ENCODE data around the gene CPB1. TPM values are rescaled to one million over a fixed set of nuclear protein-coding genes. Genes with fewer than 3 reads are reported as not detected.

The CPB1 gene
- total RNA-seq, 2 donors from 2014 or later = 2.0 to 3.6 TPM

DNA sequence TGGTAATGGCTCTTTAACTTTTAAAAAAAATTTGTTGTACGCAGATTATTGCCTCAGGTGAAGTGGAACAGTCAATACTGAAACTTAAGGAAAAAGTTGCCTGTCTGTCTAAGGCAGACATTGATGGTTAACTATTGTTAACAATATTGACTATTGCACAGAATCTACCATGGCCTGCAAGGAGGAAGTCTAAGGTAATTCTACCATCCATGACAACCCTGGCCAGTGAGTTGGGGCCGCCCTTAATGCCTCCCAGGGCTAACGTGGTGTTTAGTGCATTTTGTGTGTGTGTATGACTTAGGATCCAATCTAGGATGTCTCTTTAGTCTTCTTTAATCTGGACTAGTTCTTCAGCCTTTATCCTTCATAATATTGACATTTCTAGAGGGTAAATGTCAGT lies 2.1 kb upstream of the CPB1 start:
- intact Hi-C loops (cut with DNase I) = no loop called here
- no peak for DNase-seq (ENCODE audit: low spot score)

DNA sequence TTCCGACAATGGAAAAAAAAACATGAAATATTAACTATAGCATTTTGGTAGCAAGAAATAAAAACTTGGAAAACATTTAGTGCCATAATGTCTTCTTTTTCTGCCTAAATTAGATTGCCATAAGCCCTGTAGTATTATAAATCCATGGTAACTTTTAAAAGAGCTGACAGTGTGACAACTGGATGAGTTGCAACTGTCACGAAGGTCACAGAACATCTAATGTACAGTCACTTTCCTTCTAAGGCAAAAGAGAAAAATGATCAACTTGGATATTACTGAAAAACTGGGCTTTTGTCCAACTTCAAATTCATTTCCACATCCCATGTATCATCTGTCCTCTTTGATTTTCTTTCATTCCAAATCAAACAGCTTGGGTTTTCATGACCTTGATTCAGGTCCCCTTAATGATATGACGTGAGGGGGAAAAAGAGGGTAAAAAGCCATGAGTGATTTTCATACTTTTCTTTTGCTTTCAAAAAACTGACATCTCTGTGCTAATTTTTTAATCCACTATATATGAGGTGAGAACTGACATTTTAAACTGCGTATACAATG lies 602 bp downstream of the CPB1 start:
- DNase-seq (ENCODE audit: low spot score) = no peak
- intact Hi-C loops (cut with DNase I) = no loop called here

DNA sequence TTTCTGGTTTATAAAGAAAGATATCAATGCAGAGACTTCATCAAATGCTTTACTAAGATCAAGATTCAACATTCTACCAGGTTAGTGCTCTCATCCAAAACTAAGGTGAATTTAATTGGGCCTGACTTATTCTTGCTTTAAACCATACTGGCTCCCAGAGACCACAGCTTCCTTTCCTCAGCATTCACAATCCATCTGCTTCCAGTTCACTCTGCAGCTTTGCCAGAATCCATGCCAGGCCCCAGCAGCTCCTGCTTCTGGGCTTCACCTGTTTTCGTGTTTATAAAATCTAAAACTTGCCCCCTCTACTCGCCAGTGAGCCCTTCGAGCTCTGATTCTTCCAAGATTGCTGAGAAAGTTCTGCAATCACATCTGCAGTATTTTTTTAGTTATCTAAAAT lies 2.3 kb downstream of the CPB1 start:
- DNase-seq (ENCODE audit: low spot score) = no peak
- intact Hi-C loops (cut with DNase I) = no loop called here

DNA sequence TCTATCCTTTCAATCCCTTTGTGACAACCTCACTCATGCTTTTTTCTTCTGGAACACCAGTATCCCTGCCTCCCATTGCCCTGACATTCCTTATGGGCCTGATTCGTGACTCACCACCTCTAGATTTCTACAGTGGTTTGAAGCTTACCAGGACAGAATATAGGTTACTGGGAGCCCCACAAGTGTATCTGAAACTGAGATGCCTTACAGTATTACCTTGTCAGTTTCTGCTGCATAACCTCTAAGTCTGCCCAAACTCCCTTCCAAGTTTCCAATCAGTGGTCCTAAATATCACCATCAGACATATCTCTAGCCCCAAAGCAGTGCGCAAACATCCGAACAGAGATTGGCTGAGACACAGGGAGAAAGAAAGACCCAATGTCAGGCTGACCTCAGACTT lies 5.6 kb downstream of the CPB1 start:
- intact Hi-C loops (cut with DNase I) = no loop called here
- no peak for DNase-seq (ENCODE audit: low spot score)

DNA sequence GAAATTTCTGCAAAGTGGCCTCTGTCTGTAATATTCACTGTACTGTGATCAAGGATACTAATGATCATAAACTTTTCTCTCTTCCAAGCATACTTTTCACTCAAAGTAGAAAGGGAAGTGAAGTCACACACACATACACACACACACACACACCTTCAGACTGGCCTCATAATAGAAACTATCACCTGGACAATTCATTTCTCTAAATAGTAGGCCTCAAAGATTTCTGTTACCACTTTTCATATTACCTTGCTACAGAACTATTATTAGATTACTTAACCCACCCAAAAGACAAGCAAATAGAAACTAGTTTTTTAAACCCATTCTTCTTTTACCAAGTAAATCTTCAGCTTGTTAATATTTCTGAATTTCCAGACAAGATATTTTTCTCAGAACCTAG lies 12.2 kb downstream of the CPB1 start:
- intact Hi-C loops (cut with DNase I) = no loop called here
- DNase-seq (ENCODE audit: low spot score) = no peak

DNA sequence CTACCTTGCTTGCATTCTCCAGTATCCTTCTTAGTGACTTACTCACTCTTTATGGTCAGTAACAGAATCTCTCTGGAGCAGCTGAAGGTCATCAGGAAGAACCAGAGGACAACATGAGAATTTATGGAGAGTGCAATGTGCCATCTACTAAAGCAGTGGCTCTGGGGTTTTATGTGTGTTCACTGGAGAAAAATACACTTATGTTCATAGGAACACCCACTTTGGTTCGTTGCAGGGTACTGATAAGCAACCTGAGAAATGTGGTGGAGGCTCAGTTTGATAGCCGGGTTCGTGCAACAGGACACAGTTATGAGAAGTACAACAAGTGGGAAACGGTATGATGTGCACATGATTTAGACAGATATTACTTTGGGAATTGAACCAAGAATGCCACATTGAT lies 12.8 kb downstream of the CPB1 start:
- intact Hi-C loops (cut with DNase I) = no loop called here
- DNase-seq (ENCODE audit: low spot score) = no peak

DNA sequence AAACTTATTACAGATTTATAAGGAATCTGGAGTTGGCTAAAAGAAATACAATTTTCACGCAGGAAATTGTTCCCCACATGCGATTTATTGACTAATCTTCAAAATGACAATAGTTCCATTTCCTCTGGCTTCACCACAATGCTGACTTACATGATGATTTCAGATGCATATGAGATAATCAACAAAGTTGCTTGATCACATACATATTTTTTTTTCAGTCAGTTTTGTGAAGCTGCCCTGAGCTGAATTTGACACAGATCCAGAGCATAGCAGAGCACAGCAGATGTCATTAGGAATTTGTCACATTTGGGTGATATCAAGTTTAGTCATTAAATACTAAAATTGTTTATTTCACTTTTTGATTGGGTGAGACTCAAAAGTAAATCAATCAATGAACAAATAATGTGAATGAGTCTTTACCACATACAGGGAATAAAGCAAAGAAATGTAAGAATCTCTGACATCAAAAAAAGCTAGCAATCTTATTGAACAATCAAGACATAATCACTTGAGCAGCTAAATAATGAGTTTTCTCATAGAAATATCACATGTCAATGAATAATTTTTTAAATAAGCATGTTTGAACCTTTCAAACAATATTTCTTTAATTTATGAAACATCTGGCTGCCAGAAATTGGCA lies 18.3 kb downstream of the CPB1 start:
- intact Hi-C loops (cut with DNase I) = no loop called here
- no peak for DNase-seq (ENCODE audit: low spot score)

DNA sequence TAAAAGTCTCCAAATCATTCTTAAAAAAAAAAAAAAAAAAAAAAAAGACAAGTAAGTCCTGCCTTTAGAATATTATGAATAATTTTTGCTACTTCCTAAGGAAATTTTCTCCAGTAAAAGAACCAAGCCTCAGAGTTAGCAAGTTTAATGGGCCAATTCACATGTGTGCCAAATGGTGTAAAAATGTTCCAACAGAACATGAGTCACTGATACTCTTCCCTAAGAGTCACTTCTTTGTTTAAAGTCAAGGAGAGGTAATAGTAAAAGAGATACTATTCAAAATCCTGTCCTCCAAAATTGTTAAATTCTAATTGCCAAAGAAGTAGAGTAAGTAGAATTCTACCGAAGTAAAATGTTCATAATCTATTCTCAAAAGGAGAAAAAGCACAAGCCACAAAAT lies 19.7 kb downstream of the CPB1 start:
- no peak for DNase-seq (ENCODE audit: low spot score)
- intact Hi-C loops (cut with DNase I) = no loop called here

DNA sequence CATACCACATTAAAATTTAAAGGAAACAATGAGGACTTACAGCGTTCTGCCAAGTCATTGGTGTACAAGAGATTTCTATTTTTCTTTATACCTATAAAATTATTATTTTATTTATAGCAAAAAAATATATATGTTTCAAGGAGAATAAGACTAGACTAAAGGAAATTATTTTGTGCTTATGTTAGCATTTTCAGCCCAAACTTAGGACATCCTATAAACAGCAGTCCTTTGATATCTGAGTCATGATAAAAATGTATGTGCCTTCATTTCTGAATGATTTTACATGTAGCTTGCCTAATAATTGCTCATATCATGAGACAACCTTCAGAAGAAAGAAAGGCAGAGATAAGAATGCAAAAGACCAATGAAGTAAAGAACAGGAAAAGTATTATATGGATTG lies 20.8 kb downstream of the CPB1 start:
- intact Hi-C loops (cut with DNase I) = no loop called here
- no peak for DNase-seq (ENCODE audit: low spot score)

DNA sequence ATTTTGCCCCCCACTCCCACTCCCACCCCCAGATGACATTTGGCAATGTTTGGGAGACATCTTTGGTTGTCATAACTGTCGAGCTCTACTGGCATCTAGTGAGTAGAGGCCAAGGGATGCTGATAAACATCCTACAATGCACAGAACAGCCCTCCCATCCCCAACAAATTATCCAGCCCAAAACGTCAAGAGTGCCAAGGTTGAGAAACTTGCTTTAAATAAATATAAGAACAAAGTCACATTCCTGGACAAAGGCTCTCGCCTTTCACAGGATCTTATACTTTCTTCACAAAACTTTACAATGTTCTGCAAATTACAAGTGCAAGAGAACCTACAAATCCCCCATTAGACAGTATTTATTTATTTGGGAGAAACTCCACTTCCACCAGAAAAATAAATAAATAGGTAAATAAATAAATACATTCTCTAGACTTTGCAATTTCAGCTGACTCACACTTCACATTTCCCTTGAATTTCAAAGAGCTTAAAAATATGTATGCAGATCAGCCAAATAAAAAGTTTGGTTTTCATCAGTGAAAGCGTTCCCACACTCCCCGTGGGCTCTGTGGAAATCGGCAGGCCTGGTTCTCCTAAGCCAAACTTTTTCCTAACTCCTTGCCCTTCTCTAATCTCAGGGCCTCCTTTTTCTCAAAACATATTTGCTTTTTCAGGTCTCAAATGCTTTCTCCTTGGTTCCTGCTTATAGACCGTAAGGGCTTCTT lies 24.8 kb downstream of the CPB1 start:
- intact Hi-C loops (cut with DNase I) = no loop called here
- DNase-seq (ENCODE audit: low spot score) = no peak

DNA sequence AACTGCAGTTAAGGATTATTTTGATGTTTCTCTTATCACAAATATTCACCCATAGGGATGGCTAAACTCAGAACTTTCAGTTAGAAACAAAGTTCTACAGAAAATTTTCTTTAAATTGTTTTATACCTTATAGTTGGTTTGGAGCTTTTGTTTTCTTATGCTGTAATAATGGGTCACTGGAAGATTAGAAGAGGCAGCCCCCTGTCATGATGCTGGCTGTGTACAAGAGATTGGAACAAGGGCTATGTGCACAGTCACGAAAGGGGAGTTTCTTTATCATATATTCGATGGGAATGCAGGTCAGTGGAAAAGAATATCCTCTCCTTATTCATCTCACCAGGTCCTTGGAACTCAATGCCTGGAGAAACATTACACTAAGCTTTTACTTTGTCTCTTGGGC lies 25.5 kb downstream of the CPB1 start:
- DNase-seq (ENCODE audit: low spot score) = no peak

DNA sequence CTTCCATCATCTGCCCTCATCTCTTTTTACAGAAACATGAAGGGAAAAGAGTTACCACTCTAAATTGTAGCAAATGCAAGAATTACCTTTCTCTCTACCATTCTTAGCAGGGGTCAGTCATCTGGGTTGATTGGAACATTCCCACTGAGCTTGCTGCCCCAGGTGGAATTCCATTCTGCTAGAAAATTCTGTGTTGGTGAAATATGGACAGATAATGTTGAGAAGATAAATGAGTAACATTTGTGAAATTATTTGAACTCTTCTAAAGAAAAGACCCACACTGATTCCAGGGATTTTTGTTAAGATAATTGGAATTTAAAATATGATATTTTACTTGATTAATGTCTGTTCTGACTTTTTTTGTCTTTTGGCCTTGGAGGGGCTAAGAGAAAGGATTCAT lies 26.4 kb downstream of the CPB1 start:
- intact Hi-C loops (cut with DNase I) = no loop called here
- no peak for DNase-seq (ENCODE audit: low spot score)

More for the DNA sequence above, 25.5 kb downstream of the CPB1 start:
- intact Hi-C loops (cut with DNase I) = no loop called here

DNA sequence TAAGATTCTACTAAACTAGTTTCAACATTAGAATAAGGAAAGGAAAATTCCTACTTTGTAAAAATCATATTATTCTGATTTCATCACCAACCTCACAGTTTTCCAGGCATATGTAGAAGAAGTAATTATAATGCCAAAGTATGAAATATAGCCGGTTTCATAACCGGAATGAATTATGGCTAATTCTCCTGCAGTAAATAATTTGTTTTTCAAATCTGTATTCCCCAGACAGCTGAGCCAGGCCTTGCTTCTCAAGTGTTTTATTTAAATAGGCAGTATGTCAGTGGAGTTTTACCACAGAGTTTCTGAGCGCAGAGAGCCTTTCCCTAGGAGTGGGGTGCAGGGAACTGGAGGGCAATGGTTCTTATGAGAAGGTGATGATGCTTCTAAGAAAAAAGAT lies 28.8 kb downstream of the CPB1 start:
- intact Hi-C loops (cut with DNase I) = no loop called here
- DNase-seq (ENCODE audit: low spot score) = no peak

DNA sequence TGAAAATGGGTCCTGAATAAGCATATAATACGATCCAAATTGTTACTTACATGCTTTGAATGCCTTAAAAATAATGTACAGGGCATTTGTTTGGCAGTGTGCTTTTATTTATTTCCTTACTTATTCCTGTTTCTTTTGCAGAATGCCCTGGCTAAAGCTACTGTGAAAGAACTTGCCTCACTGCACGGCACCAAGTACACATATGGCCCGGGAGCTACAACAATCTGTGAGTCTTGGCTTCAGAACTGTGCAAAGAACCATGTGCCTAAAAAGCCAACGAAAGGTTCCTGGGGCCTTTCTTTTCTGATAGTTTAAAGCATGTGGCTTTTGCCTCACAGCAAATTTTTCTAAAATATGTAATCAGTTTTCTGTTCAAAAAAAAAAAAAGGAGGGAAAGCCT lies 29.7 kb downstream of the CPB1 start:
- DNase-seq (ENCODE audit: low spot score) = no peak
- intact Hi-C loops (cut with DNase I) = no loop called here

DNA sequence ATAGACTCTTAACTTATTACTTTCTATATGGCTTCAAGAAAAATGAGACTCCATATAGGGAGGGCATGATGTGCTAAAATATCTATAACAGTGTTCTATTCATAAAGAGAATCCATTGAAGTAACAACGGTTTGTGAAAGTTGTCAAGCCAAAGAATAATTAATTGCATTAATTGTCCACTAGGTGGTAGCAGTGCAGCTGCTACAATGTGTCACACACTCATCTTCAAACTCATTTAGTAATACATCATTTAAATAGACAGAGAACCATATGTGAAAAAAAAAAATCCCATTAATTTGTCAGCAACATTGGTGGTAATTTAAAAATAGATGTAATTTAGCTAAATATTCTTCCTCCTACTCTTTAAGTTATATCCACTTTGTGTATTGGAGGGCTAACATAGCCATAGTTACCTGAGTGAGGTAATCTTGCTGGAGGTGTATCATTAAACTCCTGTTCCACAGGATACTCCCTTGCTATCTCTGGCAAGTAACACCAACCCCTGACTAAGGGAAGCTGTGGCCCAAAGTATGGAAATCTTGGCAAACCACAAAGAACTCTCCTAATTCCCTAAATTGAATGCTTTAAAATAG lies 33.8 kb downstream of the CPB1 start:
- DNase-seq (ENCODE audit: low spot score) = no peak
- intact Hi-C loops (cut with DNase I) = loop anchor here (5.0 to 10.0 kb wide), 2 partner anchors 83 to 86 kb away; no protein-coding TSS in a partner anchor

DNA sequence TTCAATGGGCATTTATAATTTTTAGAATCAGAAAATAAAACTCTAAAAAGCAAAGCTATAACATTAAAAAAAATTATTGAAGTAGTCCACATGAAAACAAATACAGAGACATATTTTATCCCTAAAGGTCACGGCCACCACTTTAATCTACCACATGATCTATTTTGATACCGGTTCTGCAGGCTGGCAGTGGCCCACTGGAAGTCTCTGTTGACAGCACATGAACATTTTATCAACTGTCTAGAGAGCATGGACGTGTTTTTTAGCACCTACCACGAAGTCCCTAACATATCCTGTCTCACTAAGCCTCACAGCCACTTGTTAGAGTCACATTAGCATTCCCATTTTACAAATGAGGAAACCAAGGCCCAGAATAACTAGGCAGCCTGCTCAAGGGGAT lies 35.7 kb downstream of the CPB1 start:
- intact Hi-C loops (cut with DNase I) = loop anchor here (5.0 to 10.0 kb wide), 2 partner anchors 82 to 84 kb away; no protein-coding TSS in a partner anchor
- DNase-seq (ENCODE audit: low spot score) = no peak

DNA sequence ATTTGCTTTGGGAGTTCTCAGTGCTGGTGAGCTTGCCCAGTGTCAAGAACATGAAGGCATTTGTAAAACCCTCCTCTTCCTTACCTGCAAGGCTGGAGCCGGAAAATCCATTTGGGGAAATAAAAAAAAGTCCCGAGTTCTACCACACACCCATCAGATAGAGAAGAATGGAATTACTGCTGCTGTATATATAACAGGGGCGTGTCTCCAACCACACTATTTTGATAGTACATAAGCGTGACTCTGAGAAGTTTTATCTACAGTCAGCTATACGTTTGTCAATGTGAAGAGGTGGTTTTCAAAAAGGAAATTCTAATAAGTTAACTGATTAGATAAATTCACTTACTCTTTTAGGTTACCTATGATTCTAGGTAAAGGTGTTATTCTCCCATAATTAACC lies 36.2 kb downstream of the CPB1 start:
- DNase-seq (ENCODE audit: low spot score) = no peak

DNA sequence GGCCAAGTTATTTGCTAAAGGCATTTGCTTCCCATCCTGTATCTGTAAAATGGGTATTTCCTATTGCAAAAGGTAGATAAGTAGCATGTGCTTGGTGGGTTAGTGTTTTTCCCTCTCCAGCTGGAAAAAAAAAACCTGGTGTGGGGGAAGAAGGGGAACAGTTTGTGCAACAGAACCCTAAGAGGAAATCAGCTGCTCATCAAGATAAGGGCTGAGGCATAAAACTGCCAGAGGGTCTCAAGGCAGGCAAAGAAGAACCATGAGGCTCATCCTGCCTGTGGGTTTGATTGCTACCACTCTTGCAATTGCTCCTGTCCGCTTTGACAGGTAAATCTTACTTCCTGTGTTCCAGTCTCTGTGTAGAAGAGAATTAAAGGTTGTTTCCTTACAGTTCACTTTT lies 37.4 kb downstream of the CPB1 start, which contains the start of gene CPA3:
TSS of gene CPA3 (plus strand) at position 248 of the 400 bp plus-strand sequence. CDS start at position 260, 12 bp downstream.
- intact Hi-C loops (cut with DNase I) = loop anchor here in 1 of 2 donors (10.0 kb wide), 1 partner anchor 80 kb away; no protein-coding TSS in a partner anchor
- no peak for DNase-seq (ENCODE audit: low spot score)

More for the DNA sequence above, 36.2 kb downstream of the CPB1 start:
- intact Hi-C loops (cut with DNase I) = loop anchor here (5.0 to 10.0 kb wide), 2 partner anchors 81 to 83 kb away; no protein-coding TSS in a partner anchor

DNA sequence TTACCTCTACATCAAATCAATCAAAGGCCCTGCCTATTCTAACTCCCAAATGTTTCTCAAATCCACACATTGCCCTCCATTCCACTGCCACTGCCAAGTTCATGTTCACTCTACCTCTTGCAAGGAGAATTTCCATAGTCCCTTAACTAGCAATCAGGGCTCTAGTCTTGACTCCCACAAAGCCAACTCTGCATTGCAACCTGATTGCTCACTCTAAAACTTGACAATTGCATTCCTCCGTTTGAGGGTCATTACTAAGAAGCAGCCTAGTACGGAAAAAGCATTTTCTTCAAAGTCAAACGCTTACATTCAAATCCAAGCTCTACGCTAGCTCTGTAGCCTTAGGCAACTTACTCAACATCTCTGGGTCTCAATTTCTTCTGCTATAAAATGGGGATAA lies 38.6 kb downstream of the CPB1 start:
- intact Hi-C loops (cut with DNase I) = loop anchor here in 1 of 2 donors (10.0 kb wide), 1 partner anchor 79 kb away; no protein-coding TSS in a partner anchor
- DNase-seq (ENCODE audit: low spot score) = no peak

DNA sequence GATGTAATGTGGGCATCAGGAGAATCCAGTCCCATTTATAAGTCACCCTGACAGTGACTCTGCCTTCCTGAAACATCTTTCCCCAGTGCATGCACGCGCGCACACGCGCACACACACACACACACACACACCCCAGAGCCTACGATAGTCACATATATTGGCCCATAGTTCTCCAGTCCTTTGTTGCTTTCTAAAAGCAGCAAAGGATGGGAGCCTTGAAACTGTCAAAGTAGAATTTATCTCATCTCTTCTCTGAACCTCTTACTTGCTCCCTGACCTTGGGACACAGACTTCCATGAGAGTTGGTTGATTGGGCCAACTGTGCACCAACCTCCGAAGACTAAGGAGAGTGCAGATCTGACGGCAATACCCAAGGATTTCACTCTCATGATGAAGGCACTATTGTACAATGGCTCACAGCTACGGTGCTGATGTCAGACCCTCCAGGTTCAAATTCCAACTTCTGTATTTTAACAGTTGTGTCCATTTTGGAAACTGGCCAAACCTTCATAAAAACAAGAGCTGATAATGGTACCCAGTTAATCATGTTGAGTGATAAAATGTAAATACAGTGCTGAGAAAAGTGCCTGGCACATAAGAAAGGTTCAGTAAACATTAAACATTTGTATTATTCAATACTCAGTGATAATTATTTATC lies 45.8 kb downstream of the CPB1 start:
- DNase-seq (ENCODE audit: low spot score) = no peak
- intact Hi-C loops (cut with DNase I) = no loop called here
